ENCODE measurements around the gene ANKRD55. TPM values are rescaled to one million over a fixed set of nuclear protein-coding genes. Genes with fewer than 3 reads are reported as not detected.

Gene ANKRD55
- total and polyA plus RNA-seq, 8 donors = 0.20 to 0.97 (median 0.67) TPM

- Histone ChIP-seq H3K27me3 (no peaks in the 10 kb centered on the region), H3K9me3 (no peaks in the 10 kb centered on the region), H3K4me1 (peaks cover 4 to 22% of the 10 kb centered on the region in 2 donors), H3K4me3 (no peak overlapping the region), H3K36me3 (no peaks in the 10 kb centered on the region), H3K27ac (peak overlapping the region; percentile 49 to 54)
- DNase-seq (peak in 2 of 4 donors; percentile 81 to 88), ATAC-seq (peak; percentile 48)
- TF ChIP-seq, protein P1, sequence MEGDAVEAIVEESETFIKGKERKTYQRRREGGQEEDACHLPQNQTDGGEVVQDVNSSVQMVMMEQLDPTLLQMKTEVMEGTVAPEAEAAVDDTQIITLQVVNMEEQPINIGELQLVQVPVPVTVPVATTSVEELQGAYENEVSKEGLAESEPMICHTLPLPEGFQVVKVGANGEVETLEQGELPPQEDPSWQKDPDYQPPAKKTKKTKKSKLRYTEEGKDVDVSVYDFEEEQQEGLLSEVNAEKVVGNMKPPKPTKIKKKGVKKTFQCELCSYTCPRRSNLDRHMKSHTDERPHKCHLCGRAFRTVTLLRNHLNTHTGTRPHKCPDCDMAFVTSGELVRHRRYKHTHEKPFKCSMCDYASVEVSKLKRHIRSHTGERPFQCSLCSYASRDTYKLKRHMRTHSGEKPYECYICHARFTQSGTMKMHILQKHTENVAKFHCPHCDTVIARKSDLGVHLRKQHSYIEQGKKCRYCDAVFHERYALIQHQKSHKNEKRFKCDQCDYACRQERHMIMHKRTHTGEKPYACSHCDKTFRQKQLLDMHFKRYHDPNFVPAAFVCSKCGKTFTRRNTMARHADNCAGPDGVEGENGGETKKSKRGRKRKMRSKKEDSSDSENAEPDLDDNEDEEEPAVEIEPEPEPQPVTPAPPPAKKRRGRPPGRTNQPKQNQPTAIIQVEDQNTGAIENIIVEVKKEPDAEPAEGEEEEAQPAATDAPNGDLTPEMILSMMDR (IDR thresholded peaks at IDR 0.05) = no peak
- intact Hi-C loops (cut with DNase I) = no loop called here
Observed at GRCh38 chr5:56075361-56075760, 157.8 kb downstream of the ANKRD55 start.

DNA sequence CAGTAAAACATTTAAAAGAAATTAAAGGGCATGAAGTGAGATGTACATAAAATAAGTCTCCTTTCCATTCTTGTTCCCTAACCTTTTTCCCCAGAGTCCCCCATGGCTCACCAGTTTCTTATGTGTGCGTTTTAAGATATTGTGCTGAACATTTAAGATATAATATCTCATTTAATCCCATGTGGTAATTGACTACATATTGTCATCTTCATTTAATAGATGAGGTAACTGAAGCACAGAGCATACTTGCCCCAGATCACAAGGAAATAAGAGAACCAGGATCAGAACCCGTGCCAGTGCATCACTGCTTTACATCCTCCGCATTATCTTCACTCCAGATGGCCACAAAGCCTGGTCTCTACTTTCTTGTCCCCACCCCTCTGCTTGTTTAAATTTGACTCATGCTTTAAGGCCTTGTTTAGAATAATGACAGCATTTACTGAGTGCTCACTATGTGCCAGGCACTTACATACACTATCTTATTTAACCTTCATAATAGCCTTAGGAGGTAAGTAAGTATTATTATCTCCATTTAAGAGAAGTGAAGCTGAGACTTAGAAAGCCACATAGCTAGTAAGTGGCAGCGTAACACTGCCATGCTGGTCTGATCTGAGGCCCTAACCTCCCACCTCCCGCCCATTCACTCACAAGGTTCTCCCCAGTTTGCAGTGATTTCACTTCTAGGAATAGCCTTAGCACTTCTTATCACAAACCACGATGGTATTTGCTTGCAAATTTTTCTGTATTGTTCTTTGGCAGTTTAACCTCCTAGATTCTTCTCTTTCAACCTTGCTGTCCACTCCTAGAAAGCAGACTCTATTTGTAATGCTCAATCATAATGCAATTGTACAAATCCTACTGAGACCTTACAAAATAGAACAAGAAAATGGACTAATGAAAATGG lies 160.0 kb downstream of the ANKRD55 start:
- Histone ChIP-seq H3K36me3 (no peaks in the 10 kb centered on the region), H3K27ac (no peak overlapping the region), H3K9me3 (no peaks in the 10 kb centered on the region), H3K27me3 (no peaks in the 10 kb centered on the region), H3K4me1 (peaks cover 0 to 18% of the 10 kb centered on the region in 2 donors), H3K4me3 (no peak overlapping the region)
- intact Hi-C loops (cut with DNase I) = no loop called here
- ATAC-seq (no peak), DNase-seq (no peak)
- TF ChIP-seq, protein P1 (IDR thresholded peaks at IDR 0.05) = no peak

GRCh38 chr5:56071470-56071869 lies 161.7 kb downstream of the ANKRD55 start:
- DNase-seq = no peak
- no peaks in the 10 kb centered on the region for H3K9me3 ChIP-seq
- no peaks in the 10 kb centered on the region for H3K36me3 ChIP-seq
- TF ChIP-seq, protein P1 (IDR thresholded peaks at IDR 0.05) = no peak
- H3K4me3 ChIP-seq = no peak overlapping the region
- intact Hi-C loops (cut with DNase I) = no loop called here
- peak overlapping the region; percentile 20 to 36 for H3K27ac ChIP-seq
- peaks cover 0 to 18% of the 10 kb centered on the region in 2 donors for H3K4me1 ChIP-seq
- ATAC-seq = no peak
- H3K27me3 ChIP-seq = no peaks in the 10 kb centered on the region

DNA sequence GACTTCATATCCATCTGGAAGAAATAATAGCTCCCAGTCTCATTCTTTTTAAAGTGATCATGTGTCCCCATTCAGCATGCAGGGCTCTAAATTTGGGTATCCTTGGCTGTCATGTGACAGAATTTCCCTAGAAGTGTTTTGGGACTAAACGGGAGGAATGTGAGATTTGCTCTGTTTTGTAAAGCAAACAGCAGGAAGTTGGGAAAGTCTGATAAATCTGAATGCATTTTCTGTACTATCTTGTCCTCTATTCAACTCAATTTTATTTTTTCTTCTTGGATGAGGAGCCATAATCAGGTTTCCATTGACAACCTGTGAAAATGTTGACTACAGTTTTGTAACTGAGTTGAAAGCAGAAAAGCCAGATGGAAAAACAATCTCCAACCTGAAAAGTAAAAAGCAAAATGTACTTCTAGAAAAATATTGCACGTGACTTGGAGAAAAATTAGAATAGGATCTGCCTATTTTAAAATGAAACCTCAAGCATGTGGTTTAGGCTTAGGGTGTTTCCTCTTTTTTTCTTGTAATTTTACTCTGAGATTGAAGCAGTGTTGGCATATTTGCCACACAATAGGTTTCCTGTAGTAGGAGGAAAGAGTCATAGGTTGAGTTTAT lies 162.2 kb downstream of the ANKRD55 start:
- Histone ChIP-seq H3K27ac (peak overlapping the region; percentile 20 to 36), H3K9me3 (no peaks in the 10 kb centered on the region), H3K4me1 (peaks cover 0 to 18% of the 10 kb centered on the region in 2 donors), H3K27me3 (no peaks in the 10 kb centered on the region), H3K36me3 (no peaks in the 10 kb centered on the region), H3K4me3 (no peak overlapping the region)
- intact Hi-C loops (cut with DNase I) = no loop called here
- TF ChIP-seq, protein P1 (IDR thresholded peaks at IDR 0.05) = no peak
- ATAC-seq (peak; percentile 36), DNase-seq (no peak)

GRCh38 chr5:56069652-56070226 lies 163.4 kb downstream of the ANKRD55 start:
- no peaks in the 10 kb centered on the region for H3K27me3 ChIP-seq
- H3K36me3 ChIP-seq = no peaks in the 10 kb centered on the region
- TF ChIP-seq, protein P1 (IDR thresholded peaks at IDR 0.05) = no peak
- no peaks in the 10 kb centered on the region for H3K9me3 ChIP-seq
- no peak overlapping the region for H3K4me3 ChIP-seq
- H3K27ac ChIP-seq = no peak overlapping the region
- ATAC-seq = no peak
- intact Hi-C loops (cut with DNase I) = no loop called here
- DNase-seq = no peak
- peaks cover 0 to 18% of the 10 kb centered on the region in 2 donors for H3K4me1 ChIP-seq
